ENCODE measurements around the gene AMPD1. TPM values are rescaled to one million over a fixed set of nuclear protein-coding genes. Genes with fewer than 3 reads are reported as not detected.

The AMPD1 gene
- total and polyA plus RNA-seq, 10 of the 15 experiments (the other 5 are each of a cell fraction or from before 2014, with no cell fraction given): 0.12 to 0.30 (median 0.14) TPM; not detected in 7

GRCh38 chr1:114719424-114719787 lies 24.1 kb upstream of the AMPD1 start:
- no peak overlapping the region for H3K9ac ChIP-seq (ENCODE audit: control insufficient read depth, insufficient read depth, low read length)
- SMC1A ChIA-PET (ENCODE audit: uncharacterized antibody, unreplicated experiment): interaction anchor here (0.7 to 1.7 kb wide), 5 partner anchors 9 to 297 kb away, joined by 3 to 6 read pairs (median 4); no protein-coding TSS in a partner anchor
- ATAC-seq (no peak), DNase-seq (ENCODE audit: low read depth, low spot score) (no peak), FAIRE-seq (no peak)
- H3K27me3 ChIP-seq (replicated peaks in 1 of 2; ENCODE audit: control insufficient read depth in 2 of 2, insufficient read depth in 2 of 2, low read length in 1 of 2): no peaks in the 10 kb centered on the region
- peaks cover 9 to 32% of the 10 kb centered on the region in 2 experiments for H3K36me3 ChIP-seq (ENCODE audit: control insufficient read depth in 2 of 2, insufficient read depth in 2 of 2, low read length in 1 of 2)
- 41% methylated on average over 3 of the region's 3 CpGs for WGBS (ENCODE audit: insufficient coverage, insufficient replicate concordance, low lambda C conversion rate, missing lambda C conversion rate)
- RAD21 ChIA-PET (ENCODE audit: unreplicated experiment): no interaction called here
- no TSS peak for BruUV-seq (replicated peaks)
- H3K4me2 ChIP-seq (ENCODE audit: control insufficient read depth, insufficient read depth): no peak overlapping the region
- H3K27ac ChIP-seq (ENCODE audit: control insufficient read depth, insufficient read depth): no peak overlapping the region
- no peak overlapping the region for H3K4me3 ChIP-seq
- CTCF ChIA-PET: interaction anchor here (0.8 to 1.5 kb wide), 5 partner anchors 9 to 38 kb away, joined by 3 to 4 read pairs (median 3); partner anchors contain the start of gene CSDE1
- intact Hi-C loops (cut with micrococcal nuclease; ENCODE audit: unreplicated experiment): no loop called here
- POLR2A ChIA-PET: interaction anchor here (0.6 to 5.1 kb wide), 3 partner anchors 13 to 38 kb away, joined by 3 to 36 read pairs (median 4); partner anchors contain the start of gene CSDE1
- H2AFZ ChIP-seq (ENCODE audit: control insufficient read depth, low read depth, low read length): no peak overlapping the region
- no peaks in the 10 kb centered on the region for H3K4me1 ChIP-seq (ENCODE audit: control insufficient read depth, insufficient read depth, low read length)
- in situ Hi-C loops (cut with MboI): no loop called here
- no peaks in the 10 kb centered on the region for H3K9me3 ChIP-seq (replicated peaks; ENCODE audit: control insufficient read depth, insufficient read depth, low read length)
- TF ChIP-seq EP300 (IDR thresholded peaks at IDR 0.05; ENCODE audit: borderline replicate concordance in 1 of 2, control insufficient read depth in 1 of 2, low read depth in 2 of 2, low read length in 2 of 2) (no peak), TAF1 (IDR thresholded peaks at IDR 0.05; ENCODE audit: borderline replicate concordance, low read depth, low read length) (no peak), HDGF (IDR thresholded peaks at IDR 0.05) (no peak), ZNF274 (IDR thresholded peaks at IDR 0.05; ENCODE audit: insufficient read depth, insufficient read length) (no peak), MEF2A (IDR thresholded peaks at IDR 0.05; ENCODE audit: insufficient read depth, low read depth, low read length) (no peak), CEBPB (IDR thresholded peaks at IDR 0.05; ENCODE audit: borderline replicate concordance in 1 of 2, low read depth in 2 of 2, low read length in 2 of 2) (no peak), TBL1XR1 (IDR thresholded peaks at IDR 0.05; ENCODE audit: low read depth, low read length) (no peak), YY1 (IDR thresholded peaks at IDR 0.05; ENCODE audit: low read depth, low read length) (no peak), RELB (IDR thresholded peaks at IDR 0.05; ENCODE audit: low read depth) (no peak), TCF7 (IDR thresholded peaks at IDR 0.05; ENCODE audit: borderline replicate concordance) (no peak), MYB (IDR thresholded peaks at IDR 0.05; ENCODE audit: borderline replicate concordance, low read depth, low read length) (no peak), SMC3 (IDR thresholded peaks at IDR 0.05; ENCODE audit: borderline replicate concordance, low read length) (no peak), ESRRA (IDR thresholded peaks at IDR 0.05; ENCODE audit: low read length) (no peak), RUNX3 (IDR thresholded peaks at IDR 0.05; ENCODE audit: low read length) (no peak), CREB1 (IDR thresholded peaks at IDR 0.05; ENCODE audit: low read depth) (no peak), EGR1 (IDR thresholded peaks at IDR 0.05; ENCODE audit: borderline replicate concordance in 1 of 2, low read depth in 2 of 2, low read length in 2 of 2) (no peak)
- H4K20me1 ChIP-seq (ENCODE audit: control insufficient read depth, insufficient read depth): no peaks in the 10 kb centered on the region
- H3K79me2 ChIP-seq (ENCODE audit: control insufficient read depth, insufficient read depth, low read length): peaks cover 20% of the 10 kb centered on the region

Measured in GM12878 (cell line).